GM21737 (cell line): Measurements from ENCODE around the gene PPY.
"Not testable (repeated sequence)": the region's sequence is repeated elsewhere in the genome, so short reads cannot be mapped to it uniquely, and the experiment has no call there.

Source experiments
- ATAC-seq: cut with Tn5 transposase; IDR thresholded peaks from one replicate; pipeline ENCODE4 v1.9.1; 2021; ENCODE audit warnings: mild to moderate bottlenecking, moderate library complexity; ENCODE audit not compliant: unreplicated experiment

The PPY gene

GRCh38 chr17:43906951-43907424 is 35.3 kb downstream of the PPY start:
- ATAC-seq = no peak

GRCh38 chr17:43905985-43906852 is 36.1 kb downstream of the PPY start:
- ATAC-seq = no peak

DNA sequence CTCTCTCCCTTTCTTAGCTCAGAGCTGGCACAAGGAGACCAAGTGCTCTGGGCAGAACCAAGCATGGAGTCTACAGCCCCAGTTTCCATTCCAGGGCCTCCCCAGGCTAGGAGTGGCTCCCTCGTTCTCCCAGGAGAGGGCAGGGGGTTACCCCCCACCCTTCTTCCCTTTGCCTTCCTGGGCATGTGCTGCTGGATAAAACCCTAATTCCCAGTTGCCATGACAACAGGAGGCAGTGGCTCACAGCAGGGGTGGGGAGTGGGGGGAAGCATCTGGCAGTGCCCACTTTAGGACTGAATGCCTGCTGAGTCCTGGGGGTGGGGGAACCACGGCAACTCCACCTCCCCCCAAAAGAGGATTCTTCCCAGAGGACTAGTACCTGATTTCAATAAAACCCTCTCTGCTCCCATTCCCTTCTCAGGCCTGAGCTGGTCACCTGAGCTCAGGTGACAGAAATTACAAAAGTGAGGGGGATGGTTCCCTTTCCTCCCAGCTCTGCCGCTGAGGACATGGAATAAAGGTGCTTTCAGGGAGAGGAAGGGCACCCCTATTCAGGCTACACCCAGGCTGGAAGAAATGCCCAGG is 36.8 kb downstream of the PPY start:
- ATAC-seq = no peak

- ATAC-seq = no peak
Measured at GRCh38 chr17:43901861-43902589, 40.3 kb downstream of the PPY start.

DNA sequence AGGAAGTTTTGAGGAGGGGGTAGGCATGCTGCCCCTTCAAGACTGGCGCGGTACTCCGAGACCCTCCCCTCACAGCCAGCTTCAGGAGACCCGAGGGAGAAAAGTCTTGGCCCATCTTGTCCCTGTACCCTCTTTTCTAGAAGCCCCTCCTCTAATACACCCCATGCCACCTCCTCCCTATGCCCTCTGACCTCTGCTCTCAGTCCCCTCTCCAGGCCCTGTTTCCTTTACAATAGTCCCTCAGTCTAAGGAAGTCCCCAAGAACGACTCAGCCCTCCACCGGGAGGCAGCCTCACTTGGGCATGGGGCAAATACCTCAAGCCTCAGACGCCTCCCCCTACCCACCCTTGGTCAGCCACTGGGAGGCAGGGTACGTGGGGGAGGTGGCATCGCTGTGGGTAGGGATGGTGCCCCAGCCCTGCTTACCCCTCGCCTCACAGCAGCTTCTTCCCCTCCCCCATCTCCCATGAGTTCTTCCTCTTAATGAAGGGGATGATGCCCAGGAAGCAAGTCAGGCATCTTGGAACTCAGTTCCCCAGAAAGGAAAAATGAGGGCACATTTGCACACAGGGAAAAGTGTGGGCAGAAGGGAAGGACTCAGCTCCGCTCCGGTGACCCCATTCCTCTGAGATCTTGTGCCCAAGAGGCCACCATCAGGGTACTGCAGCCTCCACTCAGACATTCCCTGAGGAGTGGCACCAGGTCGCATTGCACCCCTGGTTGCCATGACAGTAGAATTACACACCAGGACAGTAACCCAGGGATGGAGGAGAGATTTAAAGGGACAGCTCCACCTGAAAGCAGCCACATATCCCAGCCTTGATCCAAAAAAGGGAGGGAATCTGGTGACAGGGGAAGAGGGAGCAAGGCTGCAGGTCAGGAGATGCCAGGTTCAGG is 41.2 kb downstream of the PPY start:
- ATAC-seq = no peak

GRCh38 chr17:43900183-43900857 is 42.0 kb downstream of the PPY start:
- ATAC-seq = no peak

DNA sequence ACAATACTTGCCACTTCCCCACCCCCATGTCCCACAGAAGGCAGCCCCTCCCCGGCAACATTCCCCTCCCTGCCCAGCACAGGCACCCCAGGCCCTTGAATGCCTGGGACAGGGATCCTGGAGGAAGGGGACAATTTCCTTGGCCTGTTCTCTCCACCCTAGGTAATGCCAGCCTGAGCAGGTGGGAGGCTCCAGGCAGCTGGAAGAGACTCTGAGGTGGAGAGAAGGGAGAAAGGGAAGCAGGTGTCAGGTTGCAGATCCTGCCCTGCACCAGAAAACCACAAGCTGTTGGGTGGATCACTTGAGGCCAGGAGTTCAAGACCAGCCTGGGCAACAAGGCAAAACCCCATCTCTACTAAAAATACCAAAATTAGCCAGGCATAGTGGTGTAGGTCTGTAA is 43.8 kb downstream of the PPY start:
- ATAC-seq = no peak

GRCh38 chr17:43897831-43898230 is 44.4 kb downstream of the PPY start:
- no peak for ATAC-seq

DNA sequence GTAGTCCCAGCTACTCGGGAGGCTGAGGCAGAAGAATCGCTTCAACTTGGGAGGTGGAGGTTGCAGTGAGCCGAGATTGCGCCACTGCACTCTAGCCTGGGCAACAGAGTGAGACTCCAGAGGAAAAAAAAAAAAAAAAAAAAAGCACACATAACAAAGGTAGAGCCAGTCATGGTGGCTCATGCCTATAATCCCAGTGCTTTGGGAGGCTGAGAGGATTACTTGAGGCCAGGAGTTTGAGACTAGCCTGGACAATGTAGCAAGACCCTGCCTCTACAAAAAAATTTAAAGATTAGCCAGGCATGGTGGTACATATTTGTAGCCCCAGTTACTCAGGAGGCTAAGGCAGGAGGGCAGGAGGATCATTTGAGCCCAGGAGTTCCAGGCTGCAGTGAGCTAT is 47.8 kb downstream of the PPY start:
- ATAC-seq = not testable (repeated sequence)

- no peak for ATAC-seq
Measured at GRCh38 chr17:43892647-43892952, 49.7 kb downstream of the PPY start.

DNA sequence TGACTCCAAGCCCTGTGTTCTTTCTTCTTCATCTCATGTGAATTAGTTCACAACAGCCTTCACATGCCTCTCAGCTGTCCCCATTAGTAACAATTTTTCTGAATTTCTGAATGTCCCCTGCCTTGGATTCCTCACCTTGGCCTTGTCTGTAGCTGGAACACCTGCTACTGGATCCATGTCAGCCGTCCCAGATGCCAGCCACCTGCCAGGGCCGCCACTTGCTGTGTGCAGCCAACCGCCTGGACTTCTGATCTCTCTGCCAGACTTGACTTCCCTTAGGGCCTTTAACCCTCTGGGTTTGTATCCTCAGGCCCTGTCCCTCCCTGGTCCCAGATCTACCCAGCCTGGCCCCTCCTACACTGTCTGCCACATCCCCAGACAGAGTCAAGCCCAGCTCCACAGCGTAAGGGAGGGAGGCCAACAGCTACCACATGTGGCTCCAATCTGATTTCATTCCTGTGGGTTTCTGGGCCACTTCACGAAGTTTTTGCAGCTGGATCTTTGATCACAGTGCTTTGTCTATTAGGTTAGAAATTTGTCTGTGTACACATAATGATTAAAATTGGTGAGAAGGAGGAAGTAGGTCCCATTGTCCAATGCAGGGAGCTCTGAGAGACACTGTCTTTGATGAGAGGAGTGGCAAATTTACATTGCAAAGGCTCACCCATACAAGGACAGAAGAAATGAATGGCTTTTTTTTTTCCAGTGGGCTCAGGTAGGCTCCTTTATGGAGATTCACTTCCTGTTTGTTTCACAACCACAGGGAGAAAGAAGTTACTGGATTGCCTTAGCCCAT is 50.2 kb downstream of the PPY start:
- ATAC-seq = no peak
